Measurements from ENCODE around the gene CDH22.

DNA sequence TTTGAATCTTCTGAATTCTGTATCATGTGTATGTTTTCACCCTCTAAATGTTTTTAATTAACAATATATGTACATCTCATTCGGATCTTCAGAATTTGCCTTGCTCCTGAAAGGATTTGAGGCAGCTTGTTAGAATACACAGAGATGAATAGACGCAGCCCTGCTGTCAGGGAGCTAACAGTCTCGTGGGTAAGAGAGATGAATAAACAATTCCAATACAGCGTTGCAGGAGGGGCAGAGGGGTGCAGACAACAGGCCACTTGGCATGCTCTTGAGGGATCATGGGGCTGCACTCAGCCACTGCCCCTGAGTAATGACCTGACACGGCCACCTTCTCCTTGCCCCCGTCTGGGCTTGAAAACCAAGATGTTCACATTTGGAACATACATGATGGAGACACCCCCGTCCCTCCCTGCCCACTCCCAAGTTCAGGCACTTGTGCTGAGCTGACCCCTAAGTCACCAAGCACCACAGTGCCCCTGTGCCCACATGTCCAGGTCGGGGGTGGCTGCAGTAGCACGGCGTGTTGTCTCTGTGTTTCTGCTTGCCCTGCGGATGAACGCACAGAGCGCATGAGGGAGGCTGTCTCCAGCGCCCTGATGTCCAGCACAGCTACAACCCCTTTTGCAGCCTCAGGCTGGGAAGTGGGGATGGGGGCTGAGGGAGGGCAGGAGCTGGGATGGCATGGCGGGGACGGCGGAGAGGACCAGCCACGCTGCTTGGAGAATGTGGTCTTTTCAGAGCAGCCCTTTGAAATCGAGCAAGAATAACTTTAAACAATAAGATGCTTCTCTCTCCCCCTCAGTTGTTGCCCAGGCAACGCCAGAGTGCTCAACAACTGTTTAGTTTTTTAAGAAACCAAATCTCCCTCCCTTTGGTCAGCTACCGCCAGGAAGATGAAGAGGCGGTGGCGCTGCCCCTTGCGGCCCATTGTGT is 33.0 kb upstream of the CDH22 start:
- TF ChIP-seq CTCF (IDR thresholded peaks at IDR 0.05), result no peak
- no peak for TF ChIP-seq POLR2A (IDR thresholded peaks at IDR 0.05)

Data from right lobe of liver (tissue), 4 donors.